EL (cell line): ENCODE measurements around the gene ATG4D.
"Not testable (repeated sequence)": the region's sequence is repeated elsewhere in the genome, so short reads cannot be mapped to it uniquely, and the experiment has no call there.

Experiments
- DNase-seq: peaks from one replicate; pipeline ENCODE4 v3.0.0-alpha.2; 2016

Gene ATG4D

DNA sequence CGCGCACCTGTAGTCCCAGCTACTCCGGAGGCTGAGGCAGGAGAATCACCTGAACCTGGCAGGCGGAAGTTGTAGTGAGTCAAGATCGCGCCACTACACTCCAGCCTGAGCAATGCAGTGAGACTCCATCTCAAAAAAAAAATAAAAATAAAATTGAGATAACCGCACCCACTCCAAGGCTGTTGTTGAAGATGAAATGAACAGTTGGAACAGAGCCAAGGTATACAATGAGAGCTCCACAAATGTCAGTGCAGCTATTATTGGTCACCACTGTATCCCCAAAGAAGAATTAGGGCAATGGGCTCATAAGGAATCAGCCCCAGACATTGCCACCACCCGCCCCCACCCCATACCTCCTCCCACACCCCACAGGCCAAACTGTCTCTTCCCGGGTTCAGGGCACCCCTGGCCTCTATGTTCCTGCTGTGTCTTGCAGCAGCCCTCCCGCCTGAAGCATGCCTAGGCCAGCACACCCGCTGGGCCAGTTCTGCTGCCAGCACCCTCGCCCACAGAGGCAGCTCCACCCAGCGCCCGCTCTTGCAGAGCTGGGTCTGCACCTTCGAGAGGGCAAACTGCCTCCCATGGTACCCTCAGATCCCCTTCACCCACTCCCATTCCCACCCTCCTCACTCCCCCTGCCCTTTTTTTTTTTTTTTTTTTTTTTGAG is 22.9 kb upstream of the ATG4D start:
- DNase-seq = no peak

DNA sequence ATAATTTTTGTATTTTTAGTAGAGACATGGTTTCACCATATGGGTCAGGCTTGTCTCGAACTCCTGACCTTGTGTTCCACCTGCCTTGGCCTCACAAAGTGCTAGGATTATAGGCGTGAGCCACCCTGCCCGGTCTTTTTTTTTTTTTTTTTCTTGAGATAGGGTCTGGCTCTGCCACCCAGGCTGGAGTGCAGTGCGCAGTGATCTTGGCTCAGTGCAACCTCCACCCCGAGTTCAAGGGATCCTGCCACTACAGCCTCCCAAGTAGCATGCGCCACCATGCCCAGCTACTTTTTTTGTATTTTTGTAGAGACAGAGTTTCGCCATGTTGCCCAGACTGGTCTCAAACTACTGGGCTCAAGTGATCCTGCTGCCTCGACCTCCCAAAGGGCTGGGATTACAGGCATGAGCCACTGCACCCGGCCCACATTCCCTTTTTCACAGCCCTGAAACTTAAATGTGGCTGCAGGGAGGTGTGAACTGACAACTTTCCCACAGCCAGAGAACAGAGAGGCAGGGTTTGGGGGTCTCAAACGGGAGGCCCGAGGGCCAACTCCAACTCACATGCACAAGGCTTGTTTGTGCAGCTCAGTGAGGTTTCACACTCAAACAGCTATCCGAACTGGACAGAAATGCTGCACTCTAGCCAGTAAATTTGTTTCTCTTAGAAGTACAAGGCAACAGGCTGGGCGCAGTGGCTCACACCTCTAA is 22.1 kb upstream of the ATG4D start:
- DNase-seq = no peak

- no peak for DNase-seq
Measured at GRCh38 chr19:10523135-10523636, 20.5 kb upstream of the ATG4D start.

DNA sequence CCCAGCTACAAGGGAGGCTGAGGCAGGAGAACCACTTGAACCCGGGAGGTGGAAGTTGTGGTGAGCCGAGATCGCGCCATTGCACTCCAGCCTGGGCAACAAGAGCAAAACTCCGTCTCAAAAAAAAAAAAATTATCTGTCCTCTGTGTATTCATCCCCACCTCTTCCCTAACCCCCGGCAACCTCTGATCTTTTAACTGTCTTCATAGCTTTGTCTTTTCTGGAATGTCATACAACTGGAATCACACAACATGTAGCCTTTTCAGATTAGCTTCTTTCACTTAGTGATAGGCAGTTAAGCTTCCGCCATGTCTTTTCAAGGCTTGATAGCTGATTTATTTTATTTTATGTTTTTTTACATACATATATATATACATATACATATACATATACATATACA is 18.1 kb upstream of the ATG4D start:
- no peak for DNase-seq

DNA sequence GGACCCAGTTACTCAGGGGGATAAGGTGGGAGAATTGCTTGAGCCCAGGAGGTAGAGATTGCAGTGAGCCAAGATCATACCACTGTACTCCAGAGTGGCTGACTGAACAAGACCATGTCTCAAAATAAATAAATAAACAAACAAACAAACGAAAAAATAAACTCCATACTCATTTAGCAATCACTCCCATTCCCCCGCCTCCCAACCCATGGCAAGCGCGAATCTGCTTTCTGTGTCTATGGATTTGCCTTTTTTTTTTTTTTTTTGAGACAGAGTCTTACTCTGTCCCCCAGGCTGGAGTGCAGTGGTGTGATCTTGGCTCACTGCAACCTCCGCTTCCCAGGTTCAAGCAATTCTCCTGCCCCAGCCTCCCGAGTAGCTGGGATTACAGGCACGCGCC is 16.8 kb upstream of the ATG4D start:
- DNase-seq = not testable (repeated sequence)

GRCh38 chr19:10532457-10532856 is 11.2 kb upstream of the ATG4D start:
- no peak for DNase-seq

DNA sequence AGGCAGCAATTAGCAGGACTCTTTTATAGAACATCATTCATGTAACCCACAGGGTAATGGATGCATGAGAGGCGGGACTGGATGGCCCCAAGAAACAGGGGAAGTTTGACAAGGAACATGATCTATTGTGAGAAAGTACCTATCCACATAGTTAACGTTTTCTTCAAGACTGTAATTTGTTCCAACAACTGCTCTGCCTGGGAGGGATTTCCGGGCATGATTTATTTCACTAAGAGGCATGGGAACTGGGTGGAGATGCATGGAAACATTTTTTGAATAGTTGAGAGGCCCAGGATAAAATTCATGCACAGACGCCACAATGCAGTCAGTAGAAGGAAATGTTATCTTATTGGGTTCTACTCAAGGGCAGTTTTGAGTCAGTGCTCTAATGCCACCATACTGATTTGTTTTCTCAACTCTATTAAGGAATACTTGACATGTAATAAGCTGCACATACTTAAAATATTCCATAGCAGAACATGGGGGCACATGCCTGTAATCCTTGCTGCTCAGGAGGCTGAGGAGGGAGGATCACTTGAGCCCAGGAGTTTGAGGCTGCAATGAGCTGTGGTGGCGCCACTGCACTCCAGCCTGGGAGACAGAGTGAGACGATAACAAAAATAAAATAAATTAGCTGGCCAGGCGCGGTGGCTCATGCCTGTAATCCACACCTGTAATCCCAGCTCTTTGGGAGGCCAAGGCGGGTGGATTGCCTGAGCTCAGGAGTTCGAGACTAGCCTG is 9.9 kb upstream of the ATG4D start:
- DNase-seq = peak; percentile 86

GRCh38 chr19:10535613-10536012 is 8.1 kb upstream of the ATG4D start:
- no peak for DNase-seq

- DNase-seq = no peak
Measured at GRCh38 chr19:10537668-10538067, 6.0 kb upstream of the ATG4D start.

DNA sequence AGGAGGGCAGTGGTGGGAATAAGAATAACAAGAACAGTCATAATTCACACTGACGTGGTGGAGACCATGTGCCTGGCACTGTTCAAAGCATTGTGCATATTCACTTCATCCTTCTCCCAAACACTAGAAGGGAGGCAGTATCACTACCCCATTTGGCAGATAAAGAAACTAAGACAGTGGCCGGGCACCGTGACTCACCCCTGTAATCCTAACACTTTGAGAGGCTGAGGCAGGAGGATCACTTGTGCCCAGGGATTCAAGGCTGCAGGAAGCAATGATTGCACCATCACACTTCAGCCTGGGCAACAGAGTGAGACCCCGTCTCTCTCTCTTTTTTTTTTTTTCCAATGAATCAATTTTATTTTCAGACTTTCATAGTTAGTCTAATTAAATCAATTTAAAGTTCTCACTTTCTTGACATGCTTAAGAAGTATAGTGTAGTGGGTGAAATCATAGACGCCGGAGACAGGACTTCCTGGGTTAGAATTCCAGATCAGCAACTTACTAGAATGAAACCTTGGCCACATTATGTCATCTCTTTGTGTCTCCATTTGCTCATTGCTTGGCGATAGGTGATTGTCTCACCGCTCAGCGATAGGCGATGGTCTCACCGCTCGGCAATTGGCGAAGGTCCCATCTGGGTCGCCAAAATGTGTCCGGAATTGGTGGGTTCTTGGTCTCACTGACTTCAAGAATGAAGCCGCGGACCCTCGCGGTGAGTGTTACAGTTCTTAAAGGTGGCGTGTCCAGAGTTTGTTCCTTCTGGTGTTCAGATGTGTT is 5.3 kb upstream of the ATG4D start:
- no peak for DNase-seq

GRCh38 chr19:10539016-10539415 is 4.7 kb upstream of the ATG4D start:
- not testable (repeated sequence) for DNase-seq

GRCh38 chr19:10543059-10543419 is 665 bp upstream of the ATG4D start:
- DNase-seq = no peak

DNA sequence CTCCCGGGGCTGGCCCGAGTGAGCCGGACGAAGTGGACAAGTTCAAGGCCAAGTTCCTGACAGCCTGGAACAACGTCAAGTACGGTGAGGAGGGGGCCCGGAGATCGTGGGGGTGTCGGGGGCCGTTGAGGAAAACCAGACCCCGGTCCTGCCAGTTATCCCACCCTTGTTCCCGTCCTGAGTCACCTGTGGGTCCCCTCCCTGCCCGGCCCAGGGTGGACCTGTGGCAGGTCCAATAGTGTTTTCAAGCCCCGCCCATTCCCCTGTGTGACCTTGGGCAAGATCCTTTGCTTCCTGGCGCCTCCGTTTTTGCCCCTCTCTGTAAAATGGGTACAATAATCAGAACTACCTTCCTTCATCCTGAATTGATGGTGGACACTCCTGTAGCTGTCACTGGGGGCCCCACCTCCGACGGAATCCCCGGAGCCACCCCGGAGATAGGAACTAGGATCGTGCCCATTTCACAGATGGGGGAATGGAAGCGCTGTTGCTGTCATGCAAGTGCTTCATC is 593 bp downstream of the ATG4D start:
- DNase-seq = no peak

DNA sequence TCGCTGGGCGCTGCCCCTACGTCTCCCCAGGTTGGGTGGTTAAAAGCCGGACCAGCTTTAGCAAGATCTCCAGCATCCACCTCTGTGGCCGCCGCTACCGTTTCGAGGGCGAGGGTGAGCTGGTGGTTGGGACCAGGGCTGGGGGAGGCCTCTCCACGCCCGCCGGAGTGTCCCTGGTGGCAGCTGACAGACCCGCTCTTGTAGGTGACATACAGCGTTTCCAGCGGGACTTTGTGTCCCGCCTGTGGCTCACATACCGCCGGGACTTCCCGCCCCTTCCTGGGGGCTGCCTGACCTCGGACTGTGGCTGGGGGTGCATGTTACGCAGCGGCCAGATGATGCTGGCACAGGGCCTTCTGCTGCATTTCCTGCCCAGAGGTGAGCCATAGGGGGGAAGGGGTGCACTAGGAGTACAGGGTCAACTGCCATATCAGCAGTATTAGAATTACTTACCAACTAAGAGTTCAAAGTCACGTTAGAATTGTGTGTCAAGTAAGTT is 1.1 kb downstream of the ATG4D start:
- DNase-seq = no peak

DNA sequence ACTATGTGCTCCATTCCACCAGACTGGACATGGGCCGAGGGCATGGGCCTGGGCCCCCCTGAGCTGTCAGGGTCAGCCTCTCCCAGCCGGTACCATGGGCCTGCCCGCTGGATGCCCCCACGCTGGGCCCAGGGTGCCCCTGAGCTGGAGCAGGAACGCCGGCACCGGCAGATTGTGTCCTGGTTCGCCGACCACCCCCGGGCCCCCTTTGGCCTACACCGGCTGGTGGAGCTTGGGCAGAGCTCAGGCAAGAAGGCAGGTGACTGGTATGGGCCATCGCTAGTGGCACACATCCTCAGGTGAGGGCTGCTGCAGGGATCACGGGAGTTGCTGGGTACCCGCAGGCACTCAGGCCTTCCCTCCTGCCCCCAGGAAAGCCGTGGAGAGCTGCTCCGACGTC is 3.1 kb downstream of the ATG4D start:
- no peak for DNase-seq

- no peak for DNase-seq
Measured at GRCh38 chr19:10548746-10549276, 5.1 kb downstream of the ATG4D start.

DNA sequence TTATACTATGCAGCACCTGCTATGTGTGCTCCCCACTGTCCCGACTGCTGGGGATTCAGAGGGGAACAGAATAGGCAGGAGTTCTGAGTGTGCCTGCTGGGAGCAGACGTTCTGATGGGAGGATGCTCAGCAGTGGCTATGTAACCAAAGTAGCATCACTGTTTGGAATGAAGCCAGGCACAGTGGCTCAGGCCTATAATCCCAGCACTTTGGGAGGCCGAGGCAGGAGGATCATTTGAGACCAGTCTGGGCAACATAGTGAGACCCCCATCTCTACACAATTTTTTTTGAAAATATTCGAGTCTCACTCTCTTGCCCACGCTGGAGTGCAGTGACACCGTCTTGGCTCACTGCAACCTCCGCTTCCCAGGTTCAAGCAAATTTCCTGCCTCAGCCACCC is 6.0 kb downstream of the ATG4D start:
- no peak for DNase-seq

DNA sequence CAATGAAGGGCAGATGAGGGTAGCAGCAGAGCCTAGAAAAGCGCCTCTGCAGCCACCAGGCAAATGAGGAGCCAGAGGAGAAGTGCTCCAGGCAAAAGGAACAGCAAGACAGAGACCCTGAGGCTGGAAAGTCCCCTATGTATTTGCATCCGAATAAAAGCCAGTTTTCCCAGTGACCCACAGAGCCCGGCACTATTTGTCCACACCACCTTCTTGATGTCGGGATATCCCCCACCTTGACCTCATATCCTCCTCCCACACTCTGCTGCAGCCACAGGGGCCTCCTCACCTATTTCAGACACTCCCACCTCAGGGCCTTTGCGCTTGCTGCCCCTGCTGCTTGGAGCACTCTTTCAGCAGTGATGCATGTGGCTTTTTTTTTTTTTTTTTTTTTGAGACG is 6.6 kb downstream of the ATG4D start:
- no peak for DNase-seq

GRCh38 chr19:10551006-10551405 is 7.3 kb downstream of the ATG4D start:
- not testable (repeated sequence) for DNase-seq

GRCh38 chr19:10551698-10552301 is 8.1 kb downstream of the ATG4D start:
- peak; percentile 47 for DNase-seq

GRCh38 chr19:10552510-10553053 is 8.9 kb downstream of the ATG4D start:
- DNase-seq = no peak
